ENCODE measurements around the gene ONECUT3. TPM values are rescaled to one million over a fixed set of nuclear protein-coding genes. Genes with fewer than 3 reads are reported as not detected.

The ONECUT3 gene
- total and polyA plus RNA-seq, 11 donors: not detected

- DNase-seq (no peak), ATAC-seq (no peak)
- TF ChIP-seq CTCF (IDR thresholded peaks at IDR 0.05) (no peak), POLR2A (IDR thresholded peaks at IDR 0.05) (no peak)
- no peaks in the 10 kb centered on the region for H3K36me3 ChIP-seq
- H3K4me1 ChIP-seq: no peaks in the 10 kb centered on the region
- H3K27me3 ChIP-seq: peaks cover 0 to 39% (median 0%) of the 10 kb centered on the region in 9 donors
- no peaks in the 10 kb centered on the region for H3K9me3 ChIP-seq
- no peak overlapping the region for H3K27ac ChIP-seq
- intact Hi-C loops (cut with DNase I): no loop called here
- WGBS, 4 donors: 82 to 86% (median 84%) methylated on average over 6 of the region's 6 CpGs
- no peak overlapping the region for H3K4me3 ChIP-seq
Observed at GRCh38 chr19:1707240-1707639, 46.1 kb upstream of the ONECUT3 start.

- Histone ChIP-seq H3K27me3 (peaks cover 0 to 63% (median 11%) of the 10 kb centered on the region in 9 donors), H3K9me3 (no peaks in the 10 kb centered on the region), H3K4me1 (no peaks in the 10 kb centered on the region), H3K36me3 (no peaks in the 10 kb centered on the region), H3K27ac (no peak overlapping the region), H3K4me3 (no peak overlapping the region)
- ATAC-seq (no peak), DNase-seq (no peak)
- WGBS, 4 donors: 72 to 85% (median 76%) methylated on average over 2 of the region's 2 CpGs
- intact Hi-C loops (cut with DNase I): no loop called here
- TF ChIP-seq CTCF (IDR thresholded peaks at IDR 0.05): no peak
- no peak for TF ChIP-seq POLR2A (IDR thresholded peaks at IDR 0.05)
Observed at GRCh38 chr19:1713170-1713569, 40.1 kb upstream of the ONECUT3 start.

- 52 to 69% (median 59%) methylated on average over 8 to 13 of the region's 13 CpGs for WGBS, 4 donors
- DNase-seq (no peak), ATAC-seq (no peak)
- TF ChIP-seq POLR2A (IDR thresholded peaks at IDR 0.05) (no peak), CTCF (IDR thresholded peaks at IDR 0.05) (no peak)
- Histone ChIP-seq H3K27me3 (peaks cover 13 to 68% (median 26%) of the 10 kb centered on the region in 9 donors), H3K36me3 (no peaks in the 10 kb centered on the region), H3K4me1 (peaks cover 0 to 6% (median 0%) of the 10 kb centered on the region in 12 donors), H3K4me3 (no peak overlapping the region), H3K27ac (no peak overlapping the region), H3K9me3 (no peaks in the 10 kb centered on the region)
- intact Hi-C loops (cut with DNase I): no loop called here
Observed at GRCh38 chr19:1715540-1715939, 37.8 kb upstream of the ONECUT3 start.

GRCh38 chr19:1717200-1717969 is 35.9 kb upstream of the ONECUT3 start:
- Histone ChIP-seq H3K4me1 (peaks cover 0 to 6% (median 0%) of the 10 kb centered on the region in 12 donors), H3K27me3 (peaks cover 13 to 80% (median 32%) of the 10 kb centered on the region in 9 donors), H3K36me3 (no peaks in the 10 kb centered on the region), H3K9me3 (no peaks in the 10 kb centered on the region), H3K4me3 (no peak overlapping the region), H3K27ac (no peak overlapping the region)
- TF ChIP-seq CTCF (IDR thresholded peaks at IDR 0.05) (no peak), POLR2A (IDR thresholded peaks at IDR 0.05) (no peak)
- intact Hi-C loops (cut with DNase I): no loop called here
- no peak for DNase-seq
- WGBS, 4 donors: 86 to 90% (median 88%) methylated on average over 1 of the region's 1 CpG
- ATAC-seq: no peak

Data from heart left ventricle (tissue), 16 donors.